NT2/D1 (cell line): ENCODE data around the gene IL3.
"Not testable (repeated sequence)": the region's sequence is repeated elsewhere in the genome, so short reads cannot be mapped to it uniquely, and the experiment has no call there.

ENCODE experiments used
- SUZ12 ChIP-seq: IDR thresholded peaks from 2 replicates; pipeline ENCODE4 v1.6.1; 2011; ENCODE audit not compliant: insufficient read length, insufficient read depth; ENCODE audit errors: extremely low read depth
- YY1 ChIP-seq: IDR thresholded peaks from 2 replicates; pipeline ENCODE4 v1.6.1; 2011; ENCODE audit not compliant: insufficient read length, insufficient read depth
- ZNF274 ChIP-seq: IDR thresholded peaks from 2 replicates; pipeline ENCODE4 v1.6.1; 2011; ENCODE audit warnings: mild to moderate bottlenecking, low read depth, low read length

- TF ChIP-seq SUZ12, YY1, ZNF274: not testable (repeated sequence)
These were observed 48.5 kb downstream of the IL3 start for GRCh38 chr5:132108957-132109356.
